ENCODE data around the gene PHACTR3.

- TF ChIP-seq EZH2 (optimal IDR thresholded peaks at IDR 0.05; ENCODE audit: low read depth, low read length): no peak
- no peak for TF ChIP-seq CTCF (IDR thresholded peaks at IDR 0.05; ENCODE audit: low read length)
- TF ChIP-seq EZH2phosphoT487 (IDR thresholded peaks at IDR 0.05; ENCODE audit: low read length): no peak
These were observed 26.2 kb downstream of the PHACTR3 start for GRCh38 chr20:59630526-59630925.

Measured in MM.1S (cell line).